T-helper 1 cell treated with Interleukin-12 subunit alpha and Interleukin-12 subunit beta and Interleukin-4 antibody, amounts not matched to agents 30 ng/mL and 1 ng/mL, for 36 hours (primary cell): Measurements from ENCODE around the gene GPR107. TPM values are rescaled to one million over a fixed set of nuclear protein-coding genes. Genes with fewer than 3 reads are reported as not detected.

Experiments
- intact Hi-C: fragments of 100-400 bp; cut with micrococcal nuclease; formaldehyde crosslinking; loops from one replicate; pipeline ENCODE4 v1.15.1; 2024
- total RNA-seq: library from RNA; stranded (reverse); gene quantifications from 2 replicates; pipeline ENCODE4 v1.2.3, GENCODE V29; 2022

Gene GPR107
- total RNA-seq, 1 donor from 2014 or later, result 25.3 TPM

- intact Hi-C loops, result loop anchor here (2.0 kb wide), 2 partner anchors 13 to 19 kb away; no protein-coding TSS in a partner anchor
Measured at GRCh38 chr9:130027533-130028365, 26.0 kb upstream of the GPR107 start.

DNA sequence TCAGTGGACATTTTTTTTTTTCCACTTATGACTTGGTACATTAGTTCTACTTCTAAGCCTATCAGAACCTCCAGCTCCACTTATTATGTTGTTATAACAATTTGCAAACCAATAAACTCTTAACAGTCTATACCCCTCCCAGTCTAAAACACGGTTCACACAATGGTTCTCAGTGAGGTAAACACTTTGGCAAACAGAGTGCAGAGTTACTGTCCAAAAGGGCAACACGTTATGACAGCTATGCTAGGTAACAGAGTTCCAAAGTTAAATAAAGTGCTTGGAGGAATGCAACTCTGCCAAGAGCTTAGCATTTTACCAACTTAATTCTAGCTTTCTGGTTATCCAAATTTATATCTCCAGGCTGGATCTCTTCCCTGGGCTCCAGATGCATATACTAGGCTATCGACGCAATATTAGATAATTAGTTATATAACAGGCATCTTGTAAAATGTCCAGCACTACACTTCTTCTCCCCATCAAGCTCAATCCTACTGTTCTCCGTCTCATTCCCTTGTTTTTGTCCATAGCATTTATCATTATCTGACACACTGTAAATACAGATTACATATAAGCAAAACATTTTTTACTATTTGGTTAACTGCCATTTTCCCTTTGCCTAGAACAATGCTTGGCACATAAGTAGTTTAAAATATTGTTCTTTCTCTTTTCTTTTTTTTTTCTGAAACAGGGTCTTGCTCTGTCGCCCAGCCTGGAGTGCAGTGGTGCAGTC is 25.0 kb upstream of the GPR107 start:
- intact Hi-C loops, result no loop called here

DNA sequence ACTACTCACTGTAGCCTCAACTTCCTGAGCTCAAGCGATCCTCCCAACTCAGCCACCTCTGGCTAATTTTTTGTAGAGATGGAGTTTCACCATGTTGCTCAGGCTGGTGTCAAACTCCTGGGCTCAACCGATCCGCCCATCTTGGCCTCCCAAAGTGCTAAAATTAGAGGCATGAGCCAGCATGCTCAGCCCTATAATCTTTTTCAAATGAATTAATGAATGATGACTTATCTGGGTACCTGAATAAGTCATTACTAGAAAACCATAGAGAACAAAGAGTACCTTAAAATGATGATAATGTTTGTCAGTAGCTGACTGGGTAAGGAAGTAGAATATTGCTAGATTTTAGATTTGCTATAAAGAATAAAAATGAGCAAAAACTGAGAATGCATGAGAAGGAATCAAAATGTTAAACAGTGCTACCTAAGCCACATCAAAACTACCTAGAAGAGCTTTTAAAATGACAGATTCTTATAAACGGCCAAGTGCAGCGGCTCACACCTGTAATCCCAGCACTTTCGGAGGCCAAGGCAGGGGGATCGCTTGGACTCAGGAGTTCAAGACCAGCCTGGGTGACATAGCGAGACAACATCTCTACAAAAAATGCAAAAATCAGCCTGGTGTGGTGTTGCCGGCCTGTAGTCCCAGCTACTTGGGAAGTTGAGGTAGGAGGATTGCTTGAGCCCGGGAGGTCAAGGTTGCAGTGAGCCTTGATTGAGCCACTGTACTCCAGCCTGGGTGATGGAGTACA is 24.3 kb upstream of the GPR107 start:
- intact Hi-C loops, result no loop called here

- intact Hi-C loops, result loop anchor here (1.0 kb wide), 1 partner anchor 9 kb away; no protein-coding TSS in a partner anchor
Measured at GRCh38 chr9:130030651-130031127, 23.0 kb upstream of the GPR107 start.

DNA sequence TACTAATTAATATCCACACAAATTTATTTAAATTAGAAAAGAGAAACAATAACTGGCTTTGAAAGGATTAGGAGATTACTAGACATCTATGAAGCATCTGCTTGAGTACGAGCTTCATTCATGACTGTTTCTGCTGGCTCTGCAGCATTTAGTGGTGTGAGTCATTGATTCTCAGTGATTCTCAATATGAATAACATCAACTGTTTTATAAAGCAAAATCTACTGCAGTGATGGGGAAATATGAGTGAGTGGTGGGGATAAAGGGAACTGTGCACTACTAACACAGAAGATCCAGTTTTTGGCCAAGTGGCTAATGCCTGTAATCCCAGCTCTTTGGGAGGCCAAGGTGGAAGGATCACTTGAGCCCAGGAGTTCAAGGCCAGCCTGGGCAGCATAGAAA is 19.1 kb upstream of the GPR107 start:
- intact Hi-C loops, result no loop called here

DNA sequence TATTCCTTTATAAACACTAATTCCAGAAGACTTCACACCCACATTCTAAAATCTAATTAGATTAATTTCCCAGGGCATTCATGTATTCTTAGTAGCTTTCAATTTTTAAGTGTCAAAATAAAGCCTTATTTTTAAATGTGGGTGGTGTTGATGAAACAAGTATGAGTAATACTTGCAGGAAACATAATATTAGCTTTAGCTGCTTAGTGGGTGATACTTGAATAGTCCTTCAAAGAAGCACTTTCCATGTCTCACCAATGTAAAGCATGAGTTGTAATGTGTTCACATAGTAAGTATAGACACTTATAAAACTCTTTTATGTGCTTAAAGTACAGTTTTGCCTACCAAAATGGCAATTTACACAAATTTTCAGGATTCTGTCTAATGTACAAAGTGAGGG is 17.6 kb upstream of the GPR107 start:
- intact Hi-C loops, result no loop called here

DNA sequence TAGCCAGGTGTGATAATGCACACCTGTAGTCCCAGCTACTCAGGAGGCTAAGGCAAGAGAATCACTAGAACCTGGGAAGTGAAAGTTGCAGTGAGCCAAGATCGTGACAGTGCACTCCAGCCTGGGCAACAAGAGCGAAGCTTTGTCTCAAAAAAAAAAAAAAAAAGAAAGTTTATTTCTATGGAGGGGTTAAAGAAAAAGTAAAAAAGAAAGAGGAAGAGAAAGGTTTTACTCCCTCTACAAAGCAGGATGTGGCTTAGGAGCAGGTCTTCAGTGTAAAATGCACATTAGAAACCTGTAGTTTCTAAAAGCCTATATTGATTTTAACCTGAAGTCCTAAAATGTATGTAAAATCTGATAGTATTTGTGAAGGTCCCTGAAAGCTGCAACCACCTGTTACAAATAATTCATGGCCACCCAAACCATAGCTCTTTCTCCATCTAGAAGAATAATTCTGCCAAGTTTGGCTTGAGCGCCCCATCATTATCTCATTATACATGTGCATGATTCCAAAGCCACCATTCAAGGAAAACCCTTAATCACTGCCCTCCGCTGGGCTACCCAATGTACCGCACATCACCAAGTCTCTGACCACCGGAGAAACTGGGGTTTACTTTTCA is 14.1 kb upstream of the GPR107 start:
- intact Hi-C loops, result loop anchor here (1.0 to 10.0 kb wide), 10 partner anchors 8 to 415 kb away; partner anchors contain the start of genes C9orf50, GPR107 and NTMT1

DNA sequence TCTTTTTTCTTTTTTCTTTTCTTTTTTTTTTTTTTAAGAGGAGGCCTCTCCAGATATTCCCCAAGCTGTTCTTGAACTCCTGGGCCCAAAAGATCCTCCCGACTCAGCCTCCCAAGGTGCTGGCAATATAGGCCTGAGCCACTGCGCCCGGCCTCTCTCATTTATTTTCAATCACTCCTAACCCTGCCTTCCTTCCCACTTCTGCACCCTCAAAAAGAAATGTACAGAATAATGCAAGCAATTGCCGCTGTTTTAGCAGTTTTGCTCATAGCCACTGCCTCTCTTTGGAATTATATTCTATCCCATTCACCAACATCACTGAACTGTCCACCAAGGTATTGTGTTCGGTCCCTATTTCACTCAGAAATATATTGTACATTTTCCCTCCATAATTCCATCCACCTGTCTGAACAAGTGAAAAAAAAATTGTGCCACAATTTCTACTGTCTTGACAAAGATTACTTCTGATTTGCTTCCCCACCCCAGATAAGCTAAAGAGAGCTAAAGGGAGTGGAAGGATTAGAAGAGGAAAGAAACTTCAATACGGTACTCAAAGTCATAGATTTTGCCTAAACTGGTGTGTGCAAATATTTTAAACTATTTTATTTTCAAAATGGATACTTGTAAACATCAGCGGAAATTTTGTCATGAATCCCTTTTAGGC is 12.6 kb upstream of the GPR107 start:
- intact Hi-C loops, result loop anchor here (1.0 to 10.0 kb wide), 4 partner anchors 14 to 416 kb away; partner anchors contain the start of genes C9orf50 and NTMT1

GRCh38 chr9:130041648-130042405 is 11.9 kb upstream of the GPR107 start:
- intact Hi-C loops, result loop anchor here (1.0 to 10.0 kb wide), 4 partner anchors 15 to 417 kb away; partner anchors contain the start of genes C9orf50 and NTMT1

DNA sequence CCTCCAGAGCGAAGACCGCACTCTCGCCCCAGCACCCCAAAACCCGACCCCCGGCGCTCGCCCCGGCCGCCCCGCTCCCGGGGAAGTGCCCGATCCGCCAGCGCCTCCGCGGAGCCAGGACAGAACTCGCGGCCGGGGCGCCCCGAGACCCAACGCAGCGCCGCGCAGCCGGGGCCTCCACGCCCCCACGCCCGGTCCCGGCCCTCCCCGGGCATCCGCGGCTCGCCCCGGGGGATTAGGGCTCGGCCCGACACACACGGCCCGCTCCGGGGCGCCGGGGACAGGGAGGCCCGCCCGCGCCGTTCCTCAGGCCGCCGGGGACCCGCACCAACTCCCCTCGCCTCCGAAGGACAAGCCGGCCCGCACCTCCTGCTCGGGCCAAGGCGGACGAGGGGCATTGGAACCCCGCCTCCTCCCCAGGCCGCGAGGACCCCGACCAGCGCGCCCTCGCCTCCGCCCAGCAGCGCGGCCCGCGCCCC is 11.3 kb upstream of the GPR107 start:
- intact Hi-C loops, result loop anchor here (5.0 to 10.0 kb wide), 2 partner anchors 110 to 418 kb away; partner anchors contain the start of genes C9orf50 and NTMT1

DNA sequence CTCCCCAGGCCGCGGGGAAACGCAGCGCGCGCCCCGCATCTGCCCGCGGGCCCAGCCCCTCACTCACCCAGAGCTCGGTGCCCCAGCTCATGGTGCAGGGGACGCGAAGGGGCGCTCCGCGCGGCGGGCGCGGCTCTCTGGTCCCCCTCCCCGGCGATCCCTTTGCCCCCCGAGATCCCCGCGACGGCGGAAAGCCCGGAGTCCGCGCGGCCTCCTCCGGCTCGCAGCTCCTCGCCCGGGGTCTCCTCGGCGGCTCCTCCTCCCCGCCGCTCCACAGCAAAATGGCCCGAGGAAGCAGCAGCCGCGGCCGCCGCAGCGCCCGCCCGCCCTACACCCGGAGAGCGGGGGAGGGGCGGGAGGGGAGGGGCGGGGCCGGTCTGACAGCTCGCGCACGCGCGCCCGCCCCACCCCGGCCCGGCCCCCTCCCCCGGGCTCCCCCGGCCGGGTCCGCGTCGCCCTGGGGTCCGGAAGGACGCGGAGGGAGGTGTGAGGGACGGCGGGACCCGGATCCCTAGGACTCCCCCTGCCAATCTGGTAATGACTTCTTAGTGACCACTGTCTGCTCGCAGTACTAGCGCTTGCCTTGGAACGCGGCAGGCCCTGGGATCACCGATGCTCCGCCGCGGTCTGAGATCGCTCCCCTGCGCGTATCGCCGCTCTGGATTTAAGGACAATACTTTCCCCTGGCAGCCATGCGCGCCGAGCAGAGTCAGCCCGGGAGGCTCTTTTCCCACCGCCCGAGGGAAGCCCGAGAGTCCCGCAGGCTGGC is 10.6 kb upstream of the GPR107 start, which contains the start of gene FNBP1:
Gene FNBP1 (minus strand): TSS at position 305 of the 769 bp plus-strand sequence. CDS start 214 bp downstream, at position 91.
- intact Hi-C loops, result loop anchor here (1.0 to 10.0 kb wide), 4 partner anchors 10 to 418 kb away; partner anchors contain the start of genes C9orf50, GPR107 and NTMT1

DNA sequence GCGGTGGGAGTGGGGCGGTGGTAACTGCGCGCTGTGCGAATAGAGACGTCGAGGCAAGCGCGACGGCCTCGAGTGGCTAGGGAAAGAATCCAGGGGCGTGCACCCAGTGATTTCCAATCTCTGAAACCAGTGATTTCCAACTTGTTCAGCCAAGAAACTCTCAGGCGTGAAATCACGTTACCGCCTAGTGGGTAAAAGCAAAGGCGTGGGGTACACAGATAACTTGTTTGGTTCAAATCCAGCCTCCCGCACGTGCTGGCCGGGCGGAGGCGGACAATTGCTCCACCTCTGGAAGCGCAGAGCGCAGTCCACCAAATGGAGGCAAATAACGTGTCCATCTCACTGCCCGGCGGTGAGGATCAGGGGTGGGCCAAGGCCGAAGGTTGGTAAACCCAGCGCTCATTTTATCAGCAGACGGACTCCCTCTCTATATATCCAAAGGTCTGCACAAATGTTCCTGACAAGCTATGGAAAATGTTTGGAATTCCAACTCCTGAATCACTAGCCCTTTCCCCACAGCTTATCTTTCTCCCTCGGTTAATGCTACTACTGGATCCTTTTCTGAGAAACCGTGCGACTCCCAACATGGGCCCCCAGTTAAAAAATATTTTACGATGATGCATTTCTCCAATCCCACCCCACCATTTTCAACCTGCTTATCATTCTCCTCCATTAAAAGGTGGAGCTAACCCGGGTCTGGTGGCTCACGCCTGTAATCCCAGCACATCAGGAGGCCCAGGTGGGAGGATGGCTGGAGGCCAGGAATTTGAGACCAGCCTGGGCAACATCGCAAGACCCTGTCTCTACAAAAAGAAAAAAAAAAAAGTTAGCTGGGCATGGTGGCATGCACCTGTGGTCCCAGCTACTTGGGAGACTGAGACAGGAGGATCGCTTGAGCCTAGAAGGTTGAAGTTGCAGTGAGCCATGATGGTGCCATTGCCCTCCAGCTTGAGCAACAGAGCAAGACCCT is 9.8 kb upstream of the GPR107 start:
- intact Hi-C loops, result loop anchor here (1.0 to 10.0 kb wide), 4 partner anchors 9 to 419 kb away; partner anchors contain the start of genes C9orf50, GPR107 and NTMT1

- intact Hi-C loops, result loop anchor here (10.0 kb wide), 1 partner anchor 421 kb away; the partner anchor contains the start of genes C9orf50 and NTMT1
Measured at GRCh38 chr9:130045725-130046450, 7.8 kb upstream of the GPR107 start.

- intact Hi-C loops, result loop anchor here (5.0 to 10.0 kb wide), 3 partner anchors 48 to 425 kb away; partner anchors contain the start of genes C9orf50, NTMT1 and TOR1A
Measured at GRCh38 chr9:130049431-130050210, 4.1 kb upstream of the GPR107 start.

DNA sequence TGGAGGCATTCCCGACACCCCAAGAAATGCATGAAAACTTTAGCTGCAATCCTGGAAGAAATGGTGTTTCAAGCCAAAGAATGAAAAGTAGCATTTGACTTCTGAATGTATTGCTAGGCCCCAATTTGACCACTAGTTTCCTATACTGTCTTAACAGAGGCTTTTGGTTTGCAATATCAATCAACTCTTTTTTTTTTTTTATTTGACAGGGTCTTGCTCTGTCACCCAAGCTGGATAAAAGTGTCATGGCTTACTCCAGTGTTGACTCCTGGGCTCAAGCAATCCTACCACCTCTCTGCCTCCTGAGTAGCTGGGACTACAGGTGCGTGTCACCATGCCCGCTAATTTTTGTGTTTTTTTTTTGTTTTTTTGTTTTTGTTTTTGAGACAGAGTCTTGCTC is 3.2 kb upstream of the GPR107 start:
- intact Hi-C loops, result loop anchor here (5.0 kb wide), 2 partner anchors 47 to 228 kb away; partner anchors contain the start of gene TOR1A
